HepG2 (cell line): ENCODE measurements around the gene PNPLA2. TPM values are rescaled to one million over a fixed set of nuclear protein-coding genes. Genes with fewer than 3 reads are reported as not detected.

Source experiments
- CAMTA2 ChIP-seq: sonication (generic); formaldehyde crosslinking; IDR thresholded peaks from 2 replicates; pipeline ENCODE4 v1.4.0; 2020; ENCODE audit warnings: mild to moderate bottlenecking, missing genetic modification reagents, borderline replicate concordance
- NBN ChIP-seq: fragments of 450-650 bp; conservative IDR thresholded peaks from 2 replicates; pipeline ENCODE4 v1.6.1; 2017
- SMARCC2 ChIP-seq: fragments of 450-650 bp; IDR thresholded peaks from 2 replicates; pipeline ENCODE4 v1.6.1; 2017; ENCODE audit warnings: antibody characterized with exemption, mild to moderate bottlenecking
- SOX6 ChIP-seq, 2 experiments: fragments of 450-650 bp in 1 of 2; sonication (generic) in 1 of 2; formaldehyde crosslinking in 1 of 2; IDR thresholded peaks; 2 replicates each; pipeline versions ENCODE4 v1.4.0 to v1.6.1; 2017 to 2020; ENCODE audit warnings: antibody characterized with exemption in 1 of 2, mild to moderate bottlenecking in 1 of 2, missing genetic modification reagents in 1 of 2
- STAT6 ChIP-seq: sonication (generic); formaldehyde crosslinking; IDR thresholded peaks from 2 replicates; pipeline ENCODE4 v1.4.0; 2020; ENCODE audit warnings: missing genetic modification reagents, mild to moderate bottlenecking, borderline replicate concordance
- YY1 ChIP-seq: IDR thresholded peaks from 2 replicates; pipeline ENCODE4 v1.6.1; 2011; ENCODE audit warnings: low read length, low read depth, moderate library complexity, mild to moderate bottlenecking; ENCODE audit not compliant: insufficient read depth, insufficient replicate concordance
- ZC3H13 ChIP-seq: sonication (generic); formaldehyde crosslinking; IDR thresholded peaks from 2 replicates; pipeline ENCODE4 v1.8.1; 2023; ENCODE audit warnings: mild to moderate bottlenecking, missing genetic modification reagents, moderate library complexity
- ZEB1 ChIP-seq: IDR thresholded peaks from 2 replicates; pipeline ENCODE4 v1.6.1; 2012; ENCODE audit warnings: mild to moderate bottlenecking, low read depth, inconsistent platforms; ENCODE audit not compliant: insufficient replicate concordance
- ZFAT ChIP-seq: sonication (generic); formaldehyde crosslinking; conservative IDR thresholded peaks from 2 replicates; pipeline ENCODE4 v1.8.1; 2023; ENCODE audit warnings: missing genetic modification reagents, inconsistent platforms
- ZNF292 ChIP-seq: sonication (generic); formaldehyde crosslinking; IDR thresholded peaks from 2 replicates; pipeline ENCODE4 v1.8.1; 2022; ENCODE audit warnings: mild to moderate bottlenecking, low read depth, missing genetic modification reagents, borderline replicate concordance
- ZNF318 ChIP-seq: sonication (generic); formaldehyde crosslinking; IDR thresholded peaks from 2 replicates; pipeline ENCODE4 v1.4.0; 2020; ENCODE audit warnings: mild to moderate bottlenecking, missing genetic modification reagents
- ZNF547 ChIP-seq: sonication (generic); formaldehyde crosslinking; IDR thresholded peaks from 2 replicates; pipeline ENCODE4 v1.5.1; 2020; ENCODE audit warnings: mild to moderate bottlenecking, missing genetic modification reagents
- ZNF558 ChIP-seq: sonication (generic); formaldehyde crosslinking; IDR thresholded peaks from 2 replicates; pipeline ENCODE4 v1.9.0; 2022; ENCODE audit warnings: mild to moderate bottlenecking, missing genetic modification reagents, borderline replicate concordance
- ZNF75D ChIP-seq: sonication (generic); formaldehyde crosslinking; IDR thresholded peaks from 2 replicates; pipeline ENCODE4 v1.8.1; 2023; ENCODE audit warnings: missing genetic modification reagents, mild to moderate bottlenecking, borderline replicate concordance
- ZUFSP ChIP-seq: sonication (generic); formaldehyde crosslinking; IDR thresholded peaks from 2 replicates; pipeline ENCODE4 v1.9.0; 2021; ENCODE audit warnings: missing genetic modification reagents, mild to moderate bottlenecking, borderline replicate concordance
- polyA plus RNA-seq, 8 experiments: library from polyadenylated mRNA; depleted of rRNA in 3 of 8; stranded (reverse) in 7 of 8; unstranded in 1 of 8; fragments of >200 nt; fragmentation: Illumina TruSeq in 4 of 8; extraction: Trizol in 4 of 8; gene quantifications; 2 replicates each; pipeline versions ENCODE4 v1.2.1 to v1.2.3, GENCODE V29; 2011 to 2016; ENCODE audit warnings: low read depth in 4 of 8, missing spikeins in 1 of 8, mixed read lengths in 1 of 8; ENCODE audit not compliant: insufficient read depth in 1 of 8
- total RNA-seq, 5 experiments: library from RNA; depleted of rRNA; stranded (reverse); fragments of >200 nt; fragmentation: Illumina TruSeq; extraction: Trizol; gene quantifications; 2 replicates each; pipeline ENCODE4 v1.2.3, GENCODE V29; 2016; ENCODE audit warnings: low read depth in 1 of 5

PNPLA2 gene
- total and polyA plus RNA-seq, 2 of the 13 experiments (the other 11 are each of a cell fraction or from before 2014, with no cell fraction given): 10.5 to 43.2 TPM

GRCh38 chr11:809287-810039, 9.3 kb upstream of the PNPLA2 start, which contains the start of gene RPLP2 (continued):
- no peak for TF ChIP-seq ZNF318 (CRISPR knock-in tag)
- TF ChIP-seq ZUFSP (CRISPR knock-in tag): no peak
- no peak; the same call in 1 of the 2 replicates for TF ChIP-seq ZNF292
- TF ChIP-seq ZNF558 (CRISPR knock-in tag): peak; percentile 83
- TF ChIP-seq YY1: peak; percentile 87
- TF ChIP-seq SMARCC2: no peak; the same call in 1 of the 2 replicates
- peak; percentile 23 for TF ChIP-seq ZNF547
- TF ChIP-seq CAMTA2 (CRISPR knock-in tag): peak; percentile 4; the same call in 1 of the 2 replicates
- TF ChIP-seq ZEB1: no peak
- TF ChIP-seq ZC3H13: no peak
- TF ChIP-seq SOX6 (IDR thresholded peaks at IDR 0.05): no peak
- TF ChIP-seq SOX6 (CRISPR knock-in tag; IDR thresholded peaks at IDR 0.05): peak; percentile 73
- no peak; the same call in 1 of the 2 replicates for TF ChIP-seq ZFAT (CRISPR knock-in tag)
- no peak for TF ChIP-seq ZNF75D
- TF ChIP-seq STAT6 (CRISPR knock-in tag): peak; percentile 20; the same call in 1 of the 2 replicates
- no peak for TF ChIP-seq NBN
